Psoas muscle (tissue), 8 donors: ENCODE results near the gene STEAP2. TPM values are rescaled to one million over a fixed set of nuclear protein-coding genes. Genes with fewer than 3 reads are reported as not detected.

Source experiments
- ATAC-seq, 4 donors: fragments of 200-7000 bp; cut with Tn5 transposase; one replicate each; pipeline ENCODE4 v1.9.1; 2020; ENCODE audit warnings: moderate library complexity in 3 of 4, mild to moderate bottlenecking in 2 of 4
- DNase-seq, 2 donors: peaks; one replicate each; pipeline ENCODE4 v3.0.0-alpha.2; 2020
- H3K27ac ChIP-seq: fragments of 200-600 bp; one replicate; pipeline ENCODE4 v1.8.0; 2022
- H3K27me3 ChIP-seq, 3 donors: fragments of 200-600 bp in 1 of 3; one replicate each; pipeline versions ENCODE4 v1.6.1 to v1.8.0; 2013 to 2022; ENCODE audit warnings: low read length in 2 of 3, mild to moderate bottlenecking in 2 of 3, moderate library complexity in 1 of 3; ENCODE audit not compliant: insufficient read depth in 3 of 3
- H3K36me3 ChIP-seq, 2 donors: fragments of 200-600 bp in 1 of 2; one replicate each; pipeline versions ENCODE4 v1.6.1 to v1.8.0; 2013 to 2022; ENCODE audit warnings: low read depth in 1 of 2, mild to moderate bottlenecking in 1 of 2, moderate library complexity in 1 of 2; ENCODE audit not compliant: insufficient read depth in 1 of 2
- H3K4me1 ChIP-seq: fragments of 200-600 bp; one replicate; pipeline ENCODE4 v1.8.0; 2022
- H3K4me3 ChIP-seq: fragments of 200-600 bp; one replicate; pipeline ENCODE4 v1.8.0; 2022; ENCODE audit warnings: mild to moderate bottlenecking
- H3K9me3 ChIP-seq: fragments of 200-600 bp; one replicate; pipeline ENCODE4 v1.8.0; 2022
- WGBS, 3 donors: extraction: QIAGEN DNeasy Blood & Tissue Kit; methylation state at CpG; one replicate each; pipeline versions ENCODE4 v1.1.6 to v1.1.7; 2013; 5-methylcytosine and 5-hydroxymethylcytosine counted together
- intact Hi-C, 2 donors: fragments of 100-400 bp; cut with DNase I; formaldehyde crosslinking; loops; one replicate each; pipeline versions ENCODE4 v1.11.0 to v1.14.2; 2022
- polyA plus RNA-seq, 3 donors: library from polyadenylated mRNA; stranded (reverse); fragments of 200-250 nt; gene quantifications; one replicate each; pipeline ENCODE4 v1.2.3, GENCODE V29; 2013
- total RNA-seq, 4 donors: library from RNA; stranded (reverse); fragmentation: NEBNext Ultra II Directional in 2 of 4; extraction: Animal tissue kit (Norgen Biotek cat#: 25700) in 2 of 4; gene quantifications; one replicate each; pipeline versions ENCODE4 v1.2.1 to v1.2.4, GENCODE V29; 2021 to 2023
- TF ChIP-seq, protein P1 (sequence below): fragments of 200-600 bp; IDR thresholded peaks from one replicate; pipeline ENCODE4 v1.8.0; 2022; ENCODE audit warnings: antibody characterized with exemption
- donor health status: healthy with polysubstance abuse.
- donor health status: DM: no; HTN: no; CAD: no; lungs with moderate emphysema.
- donor health status: Bipolar disorder and iron deficiency.
- donor health status: healthy.
- donor health status: DM: yes; HTN: yes; CAD: no.
- donor health status: DM: no; HTN: no; CAD: no.
- donor health status: DM: no; HTN: no; CAD: no.
- donor health status: DM: yes; HTN: yes; CAD: no.

STEAP2 gene
- total and polyA plus RNA-seq, 7 donors, result 0.32 to 3.7 (median 1.4) TPM

DNA sequence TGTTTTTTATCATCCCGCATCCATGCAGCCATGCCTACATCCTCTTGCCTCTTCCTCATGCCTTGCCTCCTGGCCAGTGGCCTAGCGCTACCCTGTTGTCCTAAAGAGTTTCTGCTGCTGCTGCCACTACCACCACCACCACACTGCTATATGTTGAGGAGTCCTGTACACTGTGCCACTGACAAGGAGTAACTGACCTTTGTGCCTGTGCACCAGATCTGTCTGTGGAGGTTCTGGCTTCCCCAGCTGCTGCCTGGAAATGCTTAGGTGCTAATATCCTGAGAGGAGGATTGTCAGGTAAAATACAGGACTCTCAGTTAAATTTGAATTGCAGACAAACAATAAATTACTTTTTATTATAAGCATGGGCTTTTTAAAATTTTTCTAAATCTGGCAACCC lies 26.5 kb downstream of the STEAP2 start:
- Histone ChIP-seq H3K36me3 (no peaks in the 10 kb centered on the region), H3K27me3 (no peaks in the 10 kb centered on the region), H3K4me3 (no peak overlapping the region), H3K27ac (no peak overlapping the region), H3K9me3 (no peaks in the 10 kb centered on the region), H3K4me1 (no peaks in the 10 kb centered on the region)
- ATAC-seq (no peak), DNase-seq (no peak)
- WGBS, 3 donors, result 95 to 98% (median 98%) methylated on average over 2 of the region's 2 CpGs
- intact Hi-C loops, result no loop called here
- TF ChIP-seq, protein P1, sequence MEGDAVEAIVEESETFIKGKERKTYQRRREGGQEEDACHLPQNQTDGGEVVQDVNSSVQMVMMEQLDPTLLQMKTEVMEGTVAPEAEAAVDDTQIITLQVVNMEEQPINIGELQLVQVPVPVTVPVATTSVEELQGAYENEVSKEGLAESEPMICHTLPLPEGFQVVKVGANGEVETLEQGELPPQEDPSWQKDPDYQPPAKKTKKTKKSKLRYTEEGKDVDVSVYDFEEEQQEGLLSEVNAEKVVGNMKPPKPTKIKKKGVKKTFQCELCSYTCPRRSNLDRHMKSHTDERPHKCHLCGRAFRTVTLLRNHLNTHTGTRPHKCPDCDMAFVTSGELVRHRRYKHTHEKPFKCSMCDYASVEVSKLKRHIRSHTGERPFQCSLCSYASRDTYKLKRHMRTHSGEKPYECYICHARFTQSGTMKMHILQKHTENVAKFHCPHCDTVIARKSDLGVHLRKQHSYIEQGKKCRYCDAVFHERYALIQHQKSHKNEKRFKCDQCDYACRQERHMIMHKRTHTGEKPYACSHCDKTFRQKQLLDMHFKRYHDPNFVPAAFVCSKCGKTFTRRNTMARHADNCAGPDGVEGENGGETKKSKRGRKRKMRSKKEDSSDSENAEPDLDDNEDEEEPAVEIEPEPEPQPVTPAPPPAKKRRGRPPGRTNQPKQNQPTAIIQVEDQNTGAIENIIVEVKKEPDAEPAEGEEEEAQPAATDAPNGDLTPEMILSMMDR, result no peak

DNA sequence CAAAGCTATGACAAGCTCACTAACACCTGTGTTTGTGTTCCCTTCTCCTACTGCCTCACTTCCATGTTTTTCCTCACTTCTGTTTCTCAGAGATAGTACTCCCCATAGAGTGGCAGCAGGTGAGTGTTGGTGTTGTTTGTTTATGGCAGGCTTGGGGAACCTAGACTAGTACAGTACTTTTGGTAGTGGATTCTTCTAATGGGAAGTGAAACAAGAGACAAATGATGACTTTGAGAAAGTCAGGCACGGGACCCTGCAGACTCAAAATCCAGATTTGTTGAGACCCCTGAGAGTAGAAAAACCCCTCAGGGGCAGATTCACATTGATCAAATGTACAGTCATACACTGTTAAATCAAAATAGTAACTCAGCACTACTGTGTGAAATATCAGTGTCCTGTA lies 27.0 kb downstream of the STEAP2 start:
- ATAC-seq (no peak), DNase-seq (no peak)
- H3K27me3 ChIP-seq, result no peaks in the 10 kb centered on the region
- WGBS, 3 donors, result 76 to 77% (median 76%) methylated on average over 1 of the region's 1 CpG
- TF ChIP-seq, protein P1, result no peak
- no peaks in the 10 kb centered on the region for H3K9me3 ChIP-seq
- no peak overlapping the region for H3K4me3 ChIP-seq
- H3K36me3 ChIP-seq, result no peaks in the 10 kb centered on the region
- H3K27ac ChIP-seq, result no peak overlapping the region
- intact Hi-C loops, result no loop called here
- H3K4me1 ChIP-seq, result no peaks in the 10 kb centered on the region

DNA sequence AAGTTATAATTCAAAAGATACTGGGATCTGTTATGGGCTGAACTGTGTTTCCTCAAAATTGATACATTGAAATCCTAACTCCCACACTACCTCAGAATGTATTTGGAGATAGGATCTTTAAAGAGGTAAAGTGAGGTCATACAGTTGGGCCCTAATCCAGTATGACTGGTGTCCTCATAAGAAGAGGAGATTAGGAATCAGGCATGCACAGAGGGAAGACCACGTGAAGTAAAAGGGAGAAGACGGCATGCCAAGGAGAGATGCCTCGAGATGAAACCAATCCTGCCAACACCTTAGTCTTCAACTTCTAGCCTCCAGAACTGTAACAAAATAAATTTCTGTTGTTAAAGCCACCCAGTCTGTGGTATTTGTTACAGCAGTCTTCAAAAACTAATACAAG lies 27.5 kb downstream of the STEAP2 start:
- Histone ChIP-seq H3K4me3 (no peak overlapping the region), H3K9me3 (no peaks in the 10 kb centered on the region)
- intact Hi-C loops, result no loop called here

DNA sequence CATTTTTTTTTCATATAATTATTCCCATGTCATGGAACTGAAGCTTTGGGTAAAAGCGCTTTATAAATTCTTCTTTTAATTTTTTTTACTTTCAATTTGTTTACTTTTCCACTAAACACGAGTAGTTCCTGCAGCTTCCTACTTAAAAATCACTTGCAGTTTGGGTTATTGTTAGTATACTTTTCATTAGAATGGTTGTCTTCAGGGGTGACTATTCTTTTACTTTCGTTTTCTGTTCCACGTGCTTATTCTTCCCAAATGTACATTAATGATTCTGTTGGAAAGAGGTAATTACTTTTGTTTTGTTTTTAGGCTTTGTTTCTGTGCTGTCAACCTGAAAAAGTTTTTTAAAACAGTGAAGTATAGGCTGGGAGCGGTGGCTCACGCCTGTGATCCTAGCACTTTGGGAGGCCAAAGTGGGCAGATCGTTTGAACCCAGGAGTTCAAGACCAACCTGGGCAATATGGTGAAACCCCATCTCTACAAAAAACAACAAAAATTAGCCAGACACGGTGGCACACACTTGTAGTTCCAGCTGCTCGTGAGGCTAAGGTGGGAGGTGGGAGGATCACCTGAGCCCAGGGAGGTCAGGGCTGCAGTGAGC lies 28.2 kb downstream of the STEAP2 start:
- WGBS, 3 donors, result 77 to 82% (median 82%) methylated on average over 9 of the region's 9 CpGs
- Histone ChIP-seq H3K27ac (no peak overlapping the region), H3K27me3 (no peaks in the 10 kb centered on the region), H3K4me3 (no peak overlapping the region), H3K36me3 (no peaks in the 10 kb centered on the region), H3K4me1 (no peaks in the 10 kb centered on the region), H3K9me3 (no peaks in the 10 kb centered on the region)
- no peak for DNase-seq
- TF ChIP-seq, protein P1, result no peak
- intact Hi-C loops, result no loop called here
- ATAC-seq, result no peak

More for the DNA sequence above, 27.5 kb downstream of the STEAP2 start:
- no peaks in the 10 kb centered on the region for H3K36me3 ChIP-seq
- 36 to 58% (median 39%) methylated on average over 3 of the region's 3 CpGs for WGBS, 3 donors
- no peak overlapping the region for H3K27ac ChIP-seq
- no peaks in the 10 kb centered on the region for H3K27me3 ChIP-seq
- ATAC-seq (no peak), DNase-seq (no peak)
- no peaks in the 10 kb centered on the region for H3K4me1 ChIP-seq
- TF ChIP-seq, protein P1, result no peak
